Activated T-cell treated with anti-CD3 and anti-CD28 coated beads, Interleukin-2, amount 50 U/mL, for 24 hours (primary cell): ENCODE measurements around the gene RASAL2.
"Not testable (repeated sequence)": the region's sequence is repeated elsewhere in the genome, so short reads cannot be mapped to it uniquely, and the experiment has no call there.

Experiments used
- DNase-seq: peaks from one replicate; pipeline ENCODE4 v3.0.0-alpha.2; 2020
- H3K27ac Mint-ChIP-seq: 2 replicates; pipeline ENCODE4 v1.8.0; 2020; ENCODE audit warnings: mild to moderate bottlenecking, mixed read lengths
- H3K27me3 Mint-ChIP-seq: 2 replicates; pipeline ENCODE4 v1.8.0; 2020; ENCODE audit warnings: mixed read lengths
- H3K36me3 Mint-ChIP-seq: 2 replicates; pipeline ENCODE4 v1.8.0; 2020; ENCODE audit warnings: low read depth, mixed read lengths
- H3K4me1 Mint-ChIP-seq: 2 replicates; pipeline ENCODE4 v1.8.0; 2020; ENCODE audit warnings: low read depth, mixed read lengths
- H3K4me3 Mint-ChIP-seq: 2 replicates; pipeline ENCODE4 v1.8.0; 2020; ENCODE audit warnings: mild to moderate bottlenecking, moderate library complexity, mixed read lengths
- H3K9me3 Mint-ChIP-seq: 2 replicates; pipeline ENCODE4 v1.8.0; 2020; ENCODE audit warnings: mixed read lengths

The RASAL2 gene

DNA sequence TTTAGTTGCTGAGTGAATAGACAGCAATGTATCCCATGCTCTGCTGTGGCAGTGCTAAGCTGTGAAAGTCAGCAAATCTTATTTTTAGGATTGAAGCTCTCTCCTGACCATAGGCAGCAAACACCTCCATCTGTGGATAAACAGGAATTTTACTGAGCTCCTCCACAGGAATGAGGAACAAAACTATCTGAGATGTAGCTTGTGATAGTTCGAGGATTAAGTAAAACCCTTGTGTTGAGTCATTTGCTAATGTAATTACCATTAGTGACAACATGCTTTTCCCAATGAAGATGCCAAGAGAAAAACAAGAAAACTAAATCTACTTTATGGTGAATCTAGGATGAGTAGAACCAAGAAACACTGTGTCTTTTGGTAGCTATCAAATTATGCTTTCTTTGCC is 280.1 kb downstream of the RASAL2 start:
- H3K9me3 Mint-ChIP-seq = no peaks in the 10 kb centered on the region
- DNase-seq = no peak

DNA sequence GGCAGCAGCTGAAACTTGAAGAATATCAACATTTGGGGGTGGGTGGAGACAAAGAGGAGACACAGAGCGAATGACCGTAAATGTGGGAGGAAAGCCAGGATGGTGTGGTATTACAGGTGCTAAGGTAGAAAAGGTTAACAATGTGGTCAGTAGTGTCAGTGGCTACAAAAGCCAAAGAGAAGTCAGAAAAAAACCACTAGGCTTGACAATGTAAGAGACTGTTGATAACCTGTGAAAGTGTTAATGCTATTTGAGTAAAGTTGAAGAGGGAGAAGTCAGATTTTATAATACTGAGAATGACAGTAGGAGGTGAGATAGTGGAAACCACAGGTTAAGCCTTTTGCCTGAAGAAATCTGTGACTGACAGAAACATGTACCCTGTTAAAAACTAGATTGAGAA is 282.1 kb downstream of the RASAL2 start:
- H3K27me3 Mint-ChIP-seq = peaks cover 11% of the 10 kb centered on the region
- no peak overlapping the region for H3K4me3 Mint-ChIP-seq
- DNase-seq = no peak
- no peaks in the 10 kb centered on the region for H3K36me3 Mint-ChIP-seq
- H3K4me1 Mint-ChIP-seq = no peaks in the 10 kb centered on the region
- no peaks in the 10 kb centered on the region for H3K9me3 Mint-ChIP-seq
- H3K27ac Mint-ChIP-seq = no peak overlapping the region

More for the DNA sequence above, 280.1 kb downstream of the RASAL2 start:
- peaks cover 14% of the 10 kb centered on the region for H3K27me3 Mint-ChIP-seq
- H3K36me3 Mint-ChIP-seq = no peaks in the 10 kb centered on the region
- H3K4me3 Mint-ChIP-seq = no peak overlapping the region
- H3K27ac Mint-ChIP-seq = no peak overlapping the region
- H3K4me1 Mint-ChIP-seq = no peaks in the 10 kb centered on the region

DNA sequence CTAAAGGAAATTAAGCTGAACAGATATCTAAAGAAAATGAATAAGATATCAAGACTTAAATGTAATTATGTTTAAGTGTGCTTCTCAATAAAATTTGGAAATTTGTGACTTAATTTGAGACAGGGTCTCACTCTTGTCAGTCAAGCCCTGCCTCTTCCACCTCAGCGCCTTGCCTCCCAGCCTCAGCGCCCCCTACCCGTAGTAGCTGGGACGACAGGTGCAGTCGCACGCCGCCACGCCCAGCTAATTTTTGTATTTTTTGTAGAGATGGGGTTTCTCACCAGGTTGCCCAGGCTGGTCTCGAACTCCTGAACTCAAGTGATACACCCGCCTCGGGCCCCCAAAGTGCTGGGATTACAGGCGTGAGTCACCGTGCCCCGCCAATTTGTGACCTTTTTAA is 285.9 kb downstream of the RASAL2 start:
- Mint-ChIP-seq H3K9me3 (no peaks in the 10 kb centered on the region), H3K27me3 (no peaks in the 10 kb centered on the region), H3K27ac (no peak overlapping the region), H3K4me3 (no peak overlapping the region), H3K4me1 (no peaks in the 10 kb centered on the region), H3K36me3 (no peaks in the 10 kb centered on the region)
- no peak for DNase-seq

DNA sequence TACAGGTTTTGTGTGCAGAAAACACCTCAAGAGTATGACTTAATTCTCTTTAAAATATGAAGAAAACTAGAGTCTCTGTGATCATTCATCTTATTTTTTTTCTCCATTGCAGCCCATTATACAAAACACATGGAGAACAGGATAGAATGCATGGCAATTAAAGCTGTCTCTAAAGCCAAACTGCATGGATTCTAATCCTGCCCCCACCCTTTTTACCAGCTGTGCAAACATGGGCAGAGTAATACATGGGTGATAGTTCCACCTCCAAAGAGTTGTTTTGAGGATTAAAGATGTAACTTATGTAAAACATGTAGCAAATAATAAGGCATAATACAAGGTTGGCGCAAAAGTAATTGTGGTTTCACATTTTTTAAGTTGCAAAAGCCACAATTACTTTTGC is 288.5 kb downstream of the RASAL2 start:
- H3K4me1 Mint-ChIP-seq = no peaks in the 10 kb centered on the region
- no peaks in the 10 kb centered on the region for H3K9me3 Mint-ChIP-seq
- no peak overlapping the region for H3K27ac Mint-ChIP-seq
- H3K36me3 Mint-ChIP-seq = no peaks in the 10 kb centered on the region
- H3K4me3 Mint-ChIP-seq = no peak overlapping the region
- H3K27me3 Mint-ChIP-seq = no peaks in the 10 kb centered on the region
- DNase-seq = no peak

DNA sequence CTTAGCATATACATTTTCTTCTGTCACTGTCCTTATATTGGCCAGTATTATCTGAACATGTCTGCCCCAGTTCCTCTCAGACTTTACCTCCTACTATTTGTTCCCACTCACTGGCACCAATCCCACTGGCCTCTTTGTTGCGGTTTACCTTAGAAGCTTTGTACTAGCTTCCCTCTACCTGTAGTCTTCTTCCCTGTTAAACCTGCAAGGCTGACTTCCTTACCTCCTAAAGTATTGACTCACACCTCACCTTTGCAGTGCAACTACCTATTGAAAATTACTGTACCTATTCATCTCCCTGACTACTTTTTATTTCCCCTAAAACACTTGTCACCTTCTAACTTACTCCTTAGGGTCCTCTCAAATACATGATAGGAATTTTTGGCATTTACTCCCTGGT is 291.8 kb downstream of the RASAL2 start:
- no peak overlapping the region for H3K4me3 Mint-ChIP-seq
- H3K4me1 Mint-ChIP-seq = no peaks in the 10 kb centered on the region
- no peaks in the 10 kb centered on the region for H3K27me3 Mint-ChIP-seq

DNA sequence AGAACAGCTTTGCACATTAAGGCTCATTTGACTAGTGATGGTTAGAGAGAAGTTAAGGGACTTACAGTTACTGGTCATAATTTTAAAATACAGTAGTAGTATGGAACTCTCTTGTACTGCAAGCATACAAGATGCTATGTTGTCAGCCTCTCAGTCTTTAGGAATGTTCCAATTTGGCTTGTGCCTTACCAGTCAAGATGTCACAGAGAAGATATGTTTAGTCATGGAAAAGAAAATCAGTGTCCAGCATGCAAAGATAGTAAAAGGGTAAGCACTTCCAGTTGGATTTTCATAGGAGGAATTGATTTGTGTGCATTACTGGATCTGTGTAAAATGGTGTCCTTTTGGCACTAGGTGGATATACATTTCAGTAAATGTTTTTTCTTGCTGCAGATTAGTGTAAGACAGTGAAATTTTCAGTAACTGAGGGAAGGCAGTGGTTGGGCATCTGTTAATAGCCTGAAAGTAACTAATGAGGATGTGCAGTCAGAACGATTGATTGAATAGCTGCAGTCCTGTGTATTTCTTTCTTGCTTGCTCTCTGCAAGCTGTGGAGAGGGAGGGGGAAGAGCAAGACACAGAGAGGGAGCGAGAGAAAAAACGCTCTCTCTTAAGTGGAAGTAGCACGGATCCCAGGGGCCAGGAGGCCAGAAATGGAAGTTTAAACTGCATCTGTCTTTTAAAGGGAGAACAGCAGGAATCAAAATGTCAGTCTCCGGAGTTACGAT is 294.7 kb downstream of the RASAL2 start:
- DNase-seq = no peak
- H3K27ac Mint-ChIP-seq = no peak overlapping the region
- no peaks in the 10 kb centered on the region for H3K36me3 Mint-ChIP-seq
- H3K4me3 Mint-ChIP-seq = no peak overlapping the region
- H3K9me3 Mint-ChIP-seq = no peaks in the 10 kb centered on the region
- H3K4me1 Mint-ChIP-seq = no peaks in the 10 kb centered on the region
- H3K27me3 Mint-ChIP-seq = peaks cover 2% of the 10 kb centered on the region

More for the DNA sequence above, 291.8 kb downstream of the RASAL2 start:
- H3K9me3 Mint-ChIP-seq = no peaks in the 10 kb centered on the region
- no peaks in the 10 kb centered on the region for H3K36me3 Mint-ChIP-seq
- no peak for DNase-seq
- no peak overlapping the region for H3K27ac Mint-ChIP-seq

GRCh38 chr1:178389441-178389840 is 295.5 kb downstream of the RASAL2 start:
- Mint-ChIP-seq H3K36me3 (no peaks in the 10 kb centered on the region), H3K4me3 (no peak overlapping the region), H3K4me1 (no peaks in the 10 kb centered on the region), H3K27ac (no peak overlapping the region), H3K9me3 (no peaks in the 10 kb centered on the region), H3K27me3 (peaks cover 2% of the 10 kb centered on the region)
- no peak for DNase-seq

DNA sequence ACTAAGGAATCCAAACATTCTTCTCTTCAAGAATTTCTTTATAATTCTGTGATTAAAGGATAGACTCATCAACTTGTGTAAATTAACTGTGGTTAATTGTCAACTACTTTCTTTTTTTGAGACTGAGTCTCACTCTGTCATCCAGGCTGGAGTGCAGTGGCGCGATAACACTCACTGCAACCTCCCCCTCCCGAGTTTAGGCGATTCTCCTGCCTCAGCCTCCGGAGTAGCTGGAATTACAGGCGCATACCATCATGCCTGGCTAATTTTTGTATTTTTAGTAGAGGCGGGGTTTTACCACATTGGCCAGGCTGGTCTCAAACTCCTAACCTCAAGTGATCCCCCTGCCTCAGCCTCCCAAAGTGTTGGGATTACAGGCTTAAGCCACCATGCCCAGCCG is 296.4 kb downstream of the RASAL2 start:
- not testable (repeated sequence) for DNase-seq, H3K4me1 Mint-ChIP-seq, H3K9me3 Mint-ChIP-seq, H3K36me3 Mint-ChIP-seq, H3K27me3 Mint-ChIP-seq, H3K27ac Mint-ChIP-seq, H3K4me3 Mint-ChIP-seq

DNA sequence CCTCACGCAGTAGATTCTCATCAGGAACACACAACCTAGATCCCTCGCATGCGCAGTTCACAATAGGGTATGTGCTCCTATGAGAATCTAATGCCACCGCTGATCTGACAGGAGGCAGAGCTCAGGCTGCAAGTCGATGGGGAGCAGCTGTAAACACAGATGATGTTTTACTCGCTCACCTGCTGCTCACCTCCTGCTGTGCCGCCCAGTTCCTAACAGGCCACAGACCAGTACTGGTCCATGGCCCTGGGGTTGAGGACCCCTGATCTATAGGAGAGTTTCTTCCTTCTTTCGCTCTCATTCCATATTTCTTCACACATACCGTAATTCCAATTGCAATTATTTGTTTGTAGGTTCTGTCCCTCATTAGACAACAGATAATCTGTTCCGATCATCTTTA is 299.5 kb downstream of the RASAL2 start:
- no peaks in the 10 kb centered on the region for H3K4me1 Mint-ChIP-seq
- DNase-seq = no peak
- H3K27ac Mint-ChIP-seq = no peak overlapping the region
- no peak overlapping the region for H3K4me3 Mint-ChIP-seq
- no peaks in the 10 kb centered on the region for H3K36me3 Mint-ChIP-seq
- no peaks in the 10 kb centered on the region for H3K9me3 Mint-ChIP-seq
- peaks cover 2% of the 10 kb centered on the region for H3K27me3 Mint-ChIP-seq

GRCh38 chr1:178396789-178397188 is 302.9 kb downstream of the RASAL2 start:
- no peak for DNase-seq
- Mint-ChIP-seq H3K36me3 (no peaks in the 10 kb centered on the region), H3K4me1 (no peaks in the 10 kb centered on the region), H3K4me3 (no peak overlapping the region), H3K9me3 (no peaks in the 10 kb centered on the region), H3K27me3 (peaks cover 2% of the 10 kb centered on the region), H3K27ac (no peak overlapping the region)

- H3K4me3 Mint-ChIP-seq = no peak overlapping the region
- H3K4me1 Mint-ChIP-seq = no peaks in the 10 kb centered on the region
- H3K27me3 Mint-ChIP-seq = no peaks in the 10 kb centered on the region
These were observed 303.8 kb downstream of the RASAL2 start for GRCh38 chr1:178397678-178398077.

GRCh38 chr1:178399177-178399728 is 305.3 kb downstream of the RASAL2 start:
- Mint-ChIP-seq H3K4me1 (no peaks in the 10 kb centered on the region), H3K9me3 (no peaks in the 10 kb centered on the region), H3K27me3 (no peaks in the 10 kb centered on the region), H3K27ac (no peak overlapping the region), H3K36me3 (no peaks in the 10 kb centered on the region), H3K4me3 (no peak overlapping the region)
- no peak for DNase-seq

More at GRCh38 chr1:178397678-178398077, 303.8 kb downstream of the RASAL2 start:
- no peak for DNase-seq
- no peaks in the 10 kb centered on the region for H3K36me3 Mint-ChIP-seq
- H3K9me3 Mint-ChIP-seq = no peaks in the 10 kb centered on the region
- H3K27ac Mint-ChIP-seq = no peak overlapping the region

- Mint-ChIP-seq H3K9me3 (no peaks in the 10 kb centered on the region), H3K4me3 (no peak overlapping the region), H3K4me1 (no peaks in the 10 kb centered on the region), H3K36me3 (no peaks in the 10 kb centered on the region), H3K27ac (no peak overlapping the region), H3K27me3 (peaks cover 4% of the 10 kb centered on the region)
- no peak for DNase-seq
These were observed 311.2 kb downstream of the RASAL2 start for GRCh38 chr1:178405137-178405536.

- no peaks in the 10 kb centered on the region for H3K9me3 Mint-ChIP-seq
- no peak overlapping the region for H3K4me3 Mint-ChIP-seq
- no peak overlapping the region for H3K27ac Mint-ChIP-seq
- no peaks in the 10 kb centered on the region for H3K4me1 Mint-ChIP-seq
- DNase-seq = no peak
- H3K27me3 Mint-ChIP-seq = peaks cover 12% of the 10 kb centered on the region
- no peaks in the 10 kb centered on the region for H3K36me3 Mint-ChIP-seq
These were observed 313.3 kb downstream of the RASAL2 start for GRCh38 chr1:178407215-178407614.

DNA sequence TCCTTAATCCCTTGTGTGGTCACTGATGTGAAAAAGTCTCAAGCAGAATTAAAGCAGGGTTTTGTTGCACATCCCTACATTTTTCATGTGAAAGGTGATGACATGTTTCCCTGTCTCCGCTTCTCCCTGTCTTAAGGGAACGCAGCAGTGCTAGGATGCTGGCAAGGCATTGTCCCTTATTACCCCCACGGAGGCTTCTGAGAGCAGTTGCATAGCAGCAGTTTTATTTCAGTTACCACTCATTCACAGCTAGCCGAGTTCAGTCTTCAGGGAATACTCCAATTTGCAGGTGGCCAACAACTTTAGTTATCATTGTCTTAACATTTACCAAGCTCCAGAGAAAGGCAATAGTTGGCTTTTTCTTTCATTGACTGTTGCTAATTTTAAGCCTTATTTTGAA is 313.8 kb downstream of the RASAL2 start:
- no peak overlapping the region for H3K4me3 Mint-ChIP-seq
- H3K36me3 Mint-ChIP-seq = no peaks in the 10 kb centered on the region
- H3K9me3 Mint-ChIP-seq = no peaks in the 10 kb centered on the region
- no peak for DNase-seq
- no peaks in the 10 kb centered on the region for H3K4me1 Mint-ChIP-seq
- no peak overlapping the region for H3K27ac Mint-ChIP-seq
- peaks cover 12% of the 10 kb centered on the region for H3K27me3 Mint-ChIP-seq
